Adrenal gland (tissue), 12 donors: ENCODE measurements around the gene HACL1. TPM values are rescaled to one million over a fixed set of nuclear protein-coding genes. Genes with fewer than 3 reads are reported as not detected.
"Not testable (repeated sequence)": the region's sequence is repeated elsewhere in the genome, so short reads cannot be mapped to it uniquely, and the experiment has no call there.

Experiments
- DNase-seq, 7 donors: peaks; one replicate each; pipeline ENCODE4 v3.0.0-alpha.2; 2019 to 2020
- H3K27ac ChIP-seq, 5 donors: fragments of 200-600 bp; sonication (generic) in 4 of 5; 1 replicate in 3 of 5; 2 replicates in 2 of 5; pipeline versions ENCODE4 v1.5.1 to v1.8.0; 2016 to 2020; ENCODE audit warnings: mild to moderate bottlenecking in 1 of 5
- H3K27me3 ChIP-seq: fragments of 200-600 bp; 2 replicates; pipeline ENCODE4 v1.8.0; 2021
- H3K36me3 ChIP-seq, 2 donors: fragments of 200-600 bp; replicated peaks in 1 of 2; 1 replicate in 1 of 2; 2 replicates in 1 of 2; pipeline versions ENCODE4 v1.5.1 to v1.8.0; 2018 to 2022
- H3K4me1 ChIP-seq, 2 donors: fragments of 200-600 bp; replicated peaks in 1 of 2; 1 replicate in 1 of 2; 2 replicates in 1 of 2; pipeline versions ENCODE4 v1.5.1 to v1.8.0; 2018 to 2021
- H3K4me3 ChIP-seq, 4 donors: fragments of 200-600 bp; sonication (generic) in 3 of 4; one replicate each; pipeline ENCODE4 v1.5.1; 2016 to 2018
- H3K9me3 ChIP-seq, 3 donors: fragments of 200-600 bp; sonication (generic) in 1 of 3; replicated peaks in 1 of 3; 1 replicate in 2 of 3; 2 replicates in 1 of 3; pipeline versions ENCODE4 v1.5.1 to v1.8.0; 2016 to 2021
- POLR2A ChIP-seq, 2 donors: fragments of 450-650 bp; IDR thresholded peaks; one replicate each; pipeline ENCODE4 v1.6.1; 2017; ENCODE audit warnings: antibody characterized with exemption in 2 of 2, mild to moderate bottlenecking in 2 of 2, moderate library complexity in 1 of 2
- WGBS, 4 donors: extraction: QIAGEN DNeasy Blood & Tissue Kit in 2 of 4; methylation state at CpG; one replicate each; pipeline versions ENCODE4 v1.1.5 to v1.1.7; 2013 to 2017; 5-methylcytosine and 5-hydroxymethylcytosine counted together
- intact Hi-C, 2 donors: fragments of 100-400 bp; cut with DNase I; formaldehyde crosslinking; loops; one replicate each; pipeline versions ENCODE4 v1.14.1 to v1.15.0; 2022 to 2023
- polyA plus RNA-seq, 3 donors: library from polyadenylated mRNA; stranded (reverse); fragments of 200-250 nt in 2 of 3; fragments of 350-450 nt in 1 of 3; fragmentation: Illumina TruSeq in 1 of 3; extraction: RNeasy Lipid Tissue Mini Kit (QIAGEN cat#74804) in 1 of 3; gene quantifications; one replicate each; pipeline ENCODE4 v1.2.3, GENCODE V29; 2013 to 2014
- total RNA-seq, 9 donors: library from RNA; depleted of rRNA in 4 of 9; stranded (reverse); fragments of >200 nt in 4 of 9; fragments of 120-200 nt in 1 of 9; fragmentation: NEBNext Ultra II Directional in 1 of 9; extraction: Animal tissue kit (Norgen Biotek cat#: 25700) in 1 of 9; gene quantifications; one replicate each; pipeline versions ENCODE4 v1.1.0 to v1.2.4, GENCODE V29; 2013 to 2023
- TF ChIP-seq, protein P1 (sequence below), 6 experiments: fragments of 450-650 bp in 4 of 6; fragments of 200-600 bp in 2 of 6; sonication (generic) in 1 of 6; IDR thresholded peaks; 1 replicate in 5 of 6; 2 replicates in 1 of 6; pipeline versions ENCODE4 v1.5.1 to v1.8.0; 2016 to 2021; ENCODE audit warnings: antibody characterized with exemption in 6 of 6, mild to moderate bottlenecking in 2 of 6, moderate library complexity in 1 of 6
- donor health status: healthy with polysubstance abuse.
- donor health status: Bipolar disorder and iron deficiency.
- donor health status: DM: yes; HTN: yes; CAD: no.
- donor health status: DM: no; HTN: no; CAD: no.
- donor health status: DM: no; HTN: no; CAD: no.
- donor health status: DM: yes; HTN: yes; CAD: no.

Gene HACL1
- total and polyA plus RNA-seq, 12 donors = 12.3 to 41.7 (median 23.5) TPM

- TF ChIP-seq, protein P1, sequence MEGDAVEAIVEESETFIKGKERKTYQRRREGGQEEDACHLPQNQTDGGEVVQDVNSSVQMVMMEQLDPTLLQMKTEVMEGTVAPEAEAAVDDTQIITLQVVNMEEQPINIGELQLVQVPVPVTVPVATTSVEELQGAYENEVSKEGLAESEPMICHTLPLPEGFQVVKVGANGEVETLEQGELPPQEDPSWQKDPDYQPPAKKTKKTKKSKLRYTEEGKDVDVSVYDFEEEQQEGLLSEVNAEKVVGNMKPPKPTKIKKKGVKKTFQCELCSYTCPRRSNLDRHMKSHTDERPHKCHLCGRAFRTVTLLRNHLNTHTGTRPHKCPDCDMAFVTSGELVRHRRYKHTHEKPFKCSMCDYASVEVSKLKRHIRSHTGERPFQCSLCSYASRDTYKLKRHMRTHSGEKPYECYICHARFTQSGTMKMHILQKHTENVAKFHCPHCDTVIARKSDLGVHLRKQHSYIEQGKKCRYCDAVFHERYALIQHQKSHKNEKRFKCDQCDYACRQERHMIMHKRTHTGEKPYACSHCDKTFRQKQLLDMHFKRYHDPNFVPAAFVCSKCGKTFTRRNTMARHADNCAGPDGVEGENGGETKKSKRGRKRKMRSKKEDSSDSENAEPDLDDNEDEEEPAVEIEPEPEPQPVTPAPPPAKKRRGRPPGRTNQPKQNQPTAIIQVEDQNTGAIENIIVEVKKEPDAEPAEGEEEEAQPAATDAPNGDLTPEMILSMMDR (IDR thresholded peaks at IDR 0.05) = no peak
- no peak for TF ChIP-seq POLR2A (IDR thresholded peaks at IDR 0.05)
- intact Hi-C loops = no loop called here
- H3K9me3 ChIP-seq = no peaks in the 10 kb centered on the region
- 59 to 76% (median 71%) methylated on average over 2 of the region's 2 CpGs for WGBS, 4 donors
- H3K4me3 ChIP-seq = no peak overlapping the region
- H3K27ac ChIP-seq = no peak overlapping the region
- H3K27me3 ChIP-seq = no peaks in the 10 kb centered on the region
- DNase-seq = no peak
- no peaks in the 10 kb centered on the region for H3K4me1 ChIP-seq
- no peaks in the 10 kb centered on the region for H3K36me3 ChIP-seq
Measured at GRCh38 chr3:15536856-15537255, 64.5 kb downstream of the HACL1 start.

- 93 to 100% (median 98%) methylated on average over 1 of the region's 1 CpG for WGBS, 4 donors
- no peak for TF ChIP-seq POLR2A (IDR thresholded peaks at IDR 0.05)
- TF ChIP-seq, protein P1 (IDR thresholded peaks at IDR 0.05) = no peak
- no peak overlapping the region for H3K4me3 ChIP-seq
- H3K27ac ChIP-seq = no peak overlapping the region
- H3K27me3 ChIP-seq = no peaks in the 10 kb centered on the region
- no peaks in the 10 kb centered on the region for H3K9me3 ChIP-seq
- H3K36me3 ChIP-seq = no peaks in the 10 kb centered on the region
- intact Hi-C loops = no loop called here
- no peak for DNase-seq
- H3K4me1 ChIP-seq = no peaks in the 10 kb centered on the region
Measured at GRCh38 chr3:15535732-15536131, 65.6 kb downstream of the HACL1 start.

- H3K27ac ChIP-seq, H3K4me1 ChIP-seq, H3K27me3 ChIP-seq, H3K9me3 ChIP-seq, H3K4me3 ChIP-seq, intact Hi-C loops, DNase-seq, H3K36me3 ChIP-seq: not testable (repeated sequence)
- WGBS, 4 donors = 91 to 100% (median 97%) methylated on average over 2 of the region's 2 CpGs
Measured at GRCh38 chr3:15532614-15533013, 68.8 kb downstream of the HACL1 start.

DNA sequence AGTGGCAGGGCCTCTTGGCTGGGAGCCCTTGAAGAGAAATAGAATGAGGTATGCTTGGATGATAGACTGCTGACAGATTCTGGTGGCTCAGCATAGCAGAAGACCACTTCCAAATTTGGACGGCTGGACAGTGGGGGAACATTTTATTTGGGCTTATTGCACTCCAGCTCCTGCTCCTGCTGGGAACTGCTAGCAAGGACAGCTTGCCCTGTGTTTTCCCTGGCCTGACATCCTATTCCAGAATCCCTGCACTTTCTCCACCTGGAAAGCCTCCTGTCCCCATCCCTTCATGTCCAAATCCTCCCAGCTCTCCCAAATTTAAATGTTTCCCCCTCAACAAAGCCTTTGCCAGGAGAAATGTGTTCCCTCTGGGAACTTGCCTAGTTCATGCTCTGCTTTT, 70.0 kb downstream of the HACL1 start:
- DNase-seq = no peak
- H3K4me1 ChIP-seq = no peaks in the 10 kb centered on the region
- no peaks in the 10 kb centered on the region for H3K9me3 ChIP-seq
- 73 to 93% (median 83%) methylated on average over 1 of the region's 1 CpG; no CpG with 5 or more reads in 1 of the 4 donors for WGBS, 4 donors
- H3K27me3 ChIP-seq = no peaks in the 10 kb centered on the region
- H3K27ac ChIP-seq = no peak overlapping the region
- H3K4me3 ChIP-seq = no peak overlapping the region
- intact Hi-C loops = no loop called here
- H3K36me3 ChIP-seq = no peaks in the 10 kb centered on the region
- no peak for TF ChIP-seq POLR2A (IDR thresholded peaks at IDR 0.05)
- TF ChIP-seq, protein P1 (IDR thresholded peaks at IDR 0.05) = no peak

- H3K36me3 ChIP-seq = no peaks in the 10 kb centered on the region
- no peak for DNase-seq
- no peaks in the 10 kb centered on the region for H3K9me3 ChIP-seq
- 88 to 95% (median 92%) methylated on average over 4 of the region's 4 CpGs for WGBS, 4 donors
- TF ChIP-seq, protein P1 (IDR thresholded peaks at IDR 0.05) = no peak
- no peak for TF ChIP-seq POLR2A (IDR thresholded peaks at IDR 0.05)
- H3K27me3 ChIP-seq = no peaks in the 10 kb centered on the region
- H3K4me1 ChIP-seq = no peaks in the 10 kb centered on the region
- no peak overlapping the region for H3K4me3 ChIP-seq
- H3K27ac ChIP-seq = no peak overlapping the region
- intact Hi-C loops = no loop called here
Measured at GRCh38 chr3:15528854-15529537, 72.4 kb downstream of the HACL1 start.
